HepG2 (cell line): Measurements from ENCODE around the gene LIM2. TPM values are rescaled to one million over a fixed set of nuclear protein-coding genes. Genes with fewer than 3 reads are reported as not detected.

ENCODE experiments used
- ASH2L ChIP-seq: fragments of 300-600, 200-600 bp; sonication (generic); IDR thresholded peaks from 2 replicates; pipeline ENCODE4 v1.7.0; 2017; ENCODE audit warnings: low read depth, mild to moderate bottlenecking, moderate library complexity, mixed read lengths, low read length; ENCODE audit not compliant: insufficient read length
- ATRX ChIP-seq: sonication (generic); formaldehyde crosslinking; IDR thresholded peaks from 2 replicates; pipeline ENCODE4 v1.4.0; 2020; ENCODE audit warnings: missing genetic modification reagents, borderline replicate concordance
- BORCS8-MEF2B ChIP-seq: sonication (generic); formaldehyde crosslinking; IDR thresholded peaks from 2 replicates; pipeline ENCODE4 v1.8.0; 2022; ENCODE audit warnings: mild to moderate bottlenecking, missing genetic modification reagents
- ERF ChIP-seq: IDR thresholded peaks from 2 replicates; pipeline ENCODE4 v1.6.1; 2018; ENCODE audit warnings: missing biosample characterization, missing genetic modification reagents
- KLF13 ChIP-seq: sonication (generic); formaldehyde crosslinking; IDR thresholded peaks from 2 replicates; pipeline ENCODE4 v1.4.0; 2020; ENCODE audit warnings: mild to moderate bottlenecking, missing genetic modification reagents
- MEIS1 ChIP-seq: sonication (generic); formaldehyde crosslinking; IDR thresholded peaks from 2 replicates; pipeline ENCODE4 v1.9.0; 2021; ENCODE audit warnings: mild to moderate bottlenecking, missing genetic modification reagents, moderate library complexity, borderline replicate concordance
- MEIS2 ChIP-seq: sonication (generic); formaldehyde crosslinking; IDR thresholded peaks from 2 replicates; pipeline ENCODE4 v1.9.0; 2021; ENCODE audit warnings: mild to moderate bottlenecking, missing genetic modification reagents
- MXI1 ChIP-seq: IDR thresholded peaks from 3 replicates; pipeline ENCODE4 v1.6.1; 2012; ENCODE audit warnings: low read depth, low read length, inconsistent platforms, borderline replicate concordance
- TGIF2 ChIP-seq: IDR thresholded peaks from 2 replicates; pipeline ENCODE4 v1.6.1; 2016; ENCODE audit warnings: control low read depth, missing compliant biosample characterization
- XBP1 ChIP-seq: sonication (generic); formaldehyde crosslinking; IDR thresholded peaks from 2 replicates; pipeline ENCODE4 v1.5.0; 2020; ENCODE audit warnings: missing genetic modification reagents
- ZFP41 ChIP-seq: sonication (generic); formaldehyde crosslinking; IDR thresholded peaks from 2 replicates; pipeline ENCODE4 v1.4.0; 2020; ENCODE audit warnings: mild to moderate bottlenecking, missing genetic modification reagents, borderline replicate concordance
- ZNF331 ChIP-seq: sonication (generic); formaldehyde crosslinking; IDR thresholded peaks from 2 replicates; pipeline ENCODE4 v1.4.0; 2020; ENCODE audit warnings: missing genetic modification reagents
- ZNF431 ChIP-seq: sonication (generic); formaldehyde crosslinking; IDR thresholded peaks from 2 replicates; pipeline ENCODE4 v1.9.0; 2022; ENCODE audit warnings: missing genetic modification reagents, low read depth, mild to moderate bottlenecking, borderline replicate concordance
- ZNF792 ChIP-seq: IDR thresholded peaks from 2 replicates; pipeline ENCODE4 v1.6.1; 2016
- polyA plus RNA-seq, 8 experiments: library from polyadenylated mRNA; depleted of rRNA in 3 of 8; stranded (reverse) in 7 of 8; unstranded in 1 of 8; fragments of >200 nt; fragmentation: Illumina TruSeq in 4 of 8; extraction: Trizol in 4 of 8; gene quantifications; 2 replicates each; pipeline versions ENCODE4 v1.2.1 to v1.2.3, GENCODE V29; 2011 to 2016; ENCODE audit warnings: low read depth in 4 of 8, missing spikeins in 1 of 8, mixed read lengths in 1 of 8; ENCODE audit not compliant: insufficient read depth in 1 of 8
- total RNA-seq, 5 experiments: library from RNA; depleted of rRNA; stranded (reverse); fragments of >200 nt; fragmentation: Illumina TruSeq; extraction: Trizol; gene quantifications; 2 replicates each; pipeline ENCODE4 v1.2.3, GENCODE V29; 2016; ENCODE audit warnings: low read depth in 1 of 5
- TF ChIP-seq, protein P1 (sequence below), 2 experiments: sonication (generic) in 1 of 2; formaldehyde crosslinking in 1 of 2; IDR thresholded peaks; 2 replicates each; pipeline versions ENCODE4 v1.6.1 to v1.9.0; 2014 to 2022; ENCODE audit warnings: antibody characterized with exemption in 1 of 2, borderline replicate concordance in 1 of 2, inconsistent platforms in 1 of 2, low read depth in 1 of 2, missing genetic modification reagents in 1 of 2
- TF ChIP-seq, protein P2 (sequence below): sonication (generic); formaldehyde crosslinking; IDR thresholded peaks from 2 replicates; pipeline ENCODE4 v1.9.0; 2021; ENCODE audit warnings: missing genetic modification reagents, borderline replicate concordance
- TF ChIP-seq, protein P3 (sequence below): sonication (generic); formaldehyde crosslinking; IDR thresholded peaks from 2 replicates; pipeline ENCODE4 v1.5.0; 2020; ENCODE audit warnings: missing genetic modification reagents
- TF ChIP-seq, protein P4 (sequence below): sonication (generic); formaldehyde crosslinking; IDR thresholded peaks from 2 replicates; pipeline ENCODE4 v1.4.0; 2020; ENCODE audit warnings: mild to moderate bottlenecking, missing genetic modification reagents
- TF ChIP-seq, protein P5 (sequence below): sonication (generic); formaldehyde crosslinking; IDR thresholded peaks from 2 replicates; pipeline ENCODE4 v1.4.0; 2020; ENCODE audit warnings: mild to moderate bottlenecking, missing genetic modification reagents

Gene LIM2
- total and polyA plus RNA-seq, 2 of the 13 experiments (the other 11 are each of a cell fraction or from before 2014, with no cell fraction given) = 1.3 TPM; not detected in 1

DNA sequence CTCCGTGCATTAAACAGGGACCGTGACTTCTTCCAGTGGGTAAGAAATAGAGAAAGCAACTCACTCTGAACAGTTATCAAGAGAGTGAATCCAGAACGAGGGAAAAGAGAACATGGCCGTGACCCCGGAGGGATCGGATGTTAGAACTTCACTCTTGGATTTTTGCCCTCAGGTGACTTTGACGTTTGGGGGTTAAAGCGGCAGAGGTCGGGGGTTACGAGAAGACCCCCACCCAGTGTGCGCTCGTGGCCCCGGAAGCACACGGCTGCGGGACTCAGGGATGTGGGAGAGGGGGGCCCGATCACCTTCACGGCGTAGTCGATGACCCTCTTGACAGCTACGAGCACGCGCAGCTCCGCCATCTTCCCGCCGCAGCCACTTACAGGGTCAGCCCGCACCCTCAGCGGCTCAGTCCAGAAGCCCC is 21.8 kb downstream of the LIM2 start, which contains the start of gene ETFB (continued):
- TF ChIP-seq, protein P1, sequence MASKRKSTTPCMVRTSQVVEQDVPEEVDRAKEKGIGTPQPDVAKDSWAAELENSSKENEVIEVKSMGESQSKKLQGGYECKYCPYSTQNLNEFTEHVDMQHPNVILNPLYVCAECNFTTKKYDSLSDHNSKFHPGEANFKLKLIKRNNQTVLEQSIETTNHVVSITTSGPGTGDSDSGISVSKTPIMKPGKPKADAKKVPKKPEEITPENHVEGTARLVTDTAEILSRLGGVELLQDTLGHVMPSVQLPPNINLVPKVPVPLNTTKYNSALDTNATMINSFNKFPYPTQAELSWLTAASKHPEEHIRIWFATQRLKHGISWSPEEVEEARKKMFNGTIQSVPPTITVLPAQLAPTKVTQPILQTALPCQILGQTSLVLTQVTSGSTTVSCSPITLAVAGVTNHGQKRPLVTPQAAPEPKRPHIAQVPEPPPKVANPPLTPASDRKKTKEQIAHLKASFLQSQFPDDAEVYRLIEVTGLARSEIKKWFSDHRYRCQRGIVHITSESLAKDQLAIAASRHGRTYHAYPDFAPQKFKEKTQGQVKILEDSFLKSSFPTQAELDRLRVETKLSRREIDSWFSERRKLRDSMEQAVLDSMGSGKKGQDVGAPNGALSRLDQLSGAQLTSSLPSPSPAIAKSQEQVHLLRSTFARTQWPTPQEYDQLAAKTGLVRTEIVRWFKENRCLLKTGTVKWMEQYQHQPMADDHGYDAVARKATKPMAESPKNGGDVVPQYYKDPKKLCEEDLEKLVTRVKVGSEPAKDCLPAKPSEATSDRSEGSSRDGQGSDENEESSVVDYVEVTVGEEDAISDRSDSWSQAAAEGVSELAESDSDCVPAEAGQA (IDR thresholded peaks at IDR 0.05; ENCODE audit: low read depth) = no peak
- TF ChIP-seq, protein P1 (CRISPR knock-in tag; IDR thresholded peaks at IDR 0.05; ENCODE audit: borderline replicate concordance) = 0 out of 2 replicates have a peak, but pooled peaks have one; percentile 1
- TF ChIP-seq MEIS2 (CRISPR knock-in tag) (peak; percentile 37; the same call in 1 of the 2 replicates), ASH2L (peak; percentile 14), MEIS1 (CRISPR knock-in tag) (no peak; the same call in 1 of the 2 replicates), KLF13 (CRISPR knock-in tag) (no peak), ZNF792 (CRISPR knock-in tag) (no peak), ERF (CRISPR knock-in tag) (no peak), XBP1 (CRISPR knock-in tag) (0 out of 2 replicates have a peak, but pooled peaks have one; percentile 8), ZNF331 (CRISPR knock-in tag) (no peak), ZFP41 (CRISPR knock-in tag) (no peak), MXI1 (peak; percentile 63; the same call in 1 of the 3 replicates), BORCS8-MEF2B (CRISPR knock-in tag) (no peak), TGIF2 (CRISPR knock-in tag) (0 out of 2 replicates have a peak, but pooled peaks have one; percentile 23), ZNF431 (CRISPR knock-in tag) (no peak), ATRX (CRISPR knock-in tag) (no peak)
- TF ChIP-seq, protein P2, sequence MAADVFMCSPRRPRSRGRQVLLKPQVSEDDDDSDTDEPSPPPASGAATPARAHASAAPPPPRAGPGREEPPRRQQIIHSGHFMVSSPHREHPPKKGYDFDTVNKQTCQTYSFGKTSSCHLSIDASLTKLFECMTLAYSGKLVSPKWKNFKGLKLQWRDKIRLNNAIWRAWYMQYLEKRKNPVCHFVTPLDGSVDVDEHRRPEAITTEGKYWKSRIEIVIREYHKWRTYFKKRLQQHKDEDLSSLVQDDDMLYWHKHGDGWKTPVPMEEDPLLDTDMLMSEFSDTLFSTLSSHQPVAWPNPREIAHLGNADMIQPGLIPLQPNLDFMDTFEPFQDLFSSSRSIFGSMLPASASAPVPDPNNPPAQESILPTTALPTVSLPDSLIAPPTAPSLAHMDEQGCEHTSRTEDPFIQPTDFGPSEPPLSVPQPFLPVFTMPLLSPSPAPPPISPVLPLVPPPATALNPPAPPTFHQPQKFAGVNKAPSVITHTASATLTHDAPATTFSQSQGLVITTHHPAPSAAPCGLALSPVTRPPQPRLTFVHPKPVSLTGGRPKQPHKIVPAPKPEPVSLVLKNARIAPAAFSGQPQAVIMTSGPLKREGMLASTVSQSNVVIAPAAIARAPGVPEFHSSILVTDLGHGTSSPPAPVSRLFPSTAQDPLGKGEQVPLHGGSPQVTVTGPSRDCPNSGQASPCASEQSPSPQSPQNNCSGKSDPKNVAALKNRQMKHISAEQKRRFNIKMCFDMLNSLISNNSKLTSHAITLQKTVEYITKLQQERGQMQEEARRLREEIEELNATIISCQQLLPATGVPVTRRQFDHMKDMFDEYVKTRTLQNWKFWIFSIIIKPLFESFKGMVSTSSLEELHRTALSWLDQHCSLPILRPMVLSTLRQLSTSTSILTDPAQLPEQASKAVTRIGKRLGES (CRISPR knock-in tag) = peak; percentile 59; the same call in 1 of the 2 replicates
- TF ChIP-seq, protein P3, sequence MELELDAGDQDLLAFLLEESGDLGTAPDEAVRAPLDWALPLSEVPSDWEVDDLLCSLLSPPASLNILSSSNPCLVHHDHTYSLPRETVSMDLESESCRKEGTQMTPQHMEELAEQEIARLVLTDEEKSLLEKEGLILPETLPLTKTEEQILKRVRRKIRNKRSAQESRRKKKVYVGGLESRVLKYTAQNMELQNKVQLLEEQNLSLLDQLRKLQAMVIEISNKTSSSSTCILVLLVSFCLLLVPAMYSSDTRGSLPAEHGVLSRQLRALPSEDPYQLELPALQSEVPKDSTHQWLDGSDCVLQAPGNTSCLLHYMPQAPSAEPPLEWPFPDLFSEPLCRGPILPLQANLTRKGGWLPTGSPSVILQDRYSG (CRISPR knock-in tag) = no peak; the same call in 1 of the 2 replicates
- TF ChIP-seq, protein P4, sequence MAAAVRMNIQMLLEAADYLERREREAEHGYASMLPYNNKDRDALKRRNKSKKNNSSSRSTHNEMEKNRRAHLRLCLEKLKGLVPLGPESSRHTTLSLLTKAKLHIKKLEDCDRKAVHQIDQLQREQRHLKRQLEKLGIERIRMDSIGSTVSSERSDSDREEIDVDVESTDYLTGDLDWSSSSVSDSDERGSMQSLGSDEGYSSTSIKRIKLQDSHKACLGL (CRISPR knock-in tag) = no peak
- TF ChIP-seq, protein P5, sequence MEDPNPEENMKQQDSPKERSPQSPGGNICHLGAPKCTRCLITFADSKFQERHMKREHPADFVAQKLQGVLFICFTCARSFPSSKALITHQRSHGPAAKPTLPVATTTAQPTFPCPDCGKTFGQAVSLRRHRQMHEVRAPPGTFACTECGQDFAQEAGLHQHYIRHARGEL (CRISPR knock-in tag) = no peak
